Activated naive CD8-positive, alpha-beta T cell (primary cell): ENCODE measurements around the gene CDHR3.

Experiments used
- H3K27ac Mint-ChIP-seq: one replicate; pipeline ENCODE4 v1.8.0; 2021; ENCODE audit warnings: mixed read lengths
- H3K27me3 Mint-ChIP-seq: one replicate; pipeline ENCODE4 v1.8.0; 2021; ENCODE audit warnings: mixed read lengths
- H3K36me3 Mint-ChIP-seq: one replicate; pipeline ENCODE4 v1.8.0; 2021; ENCODE audit warnings: mixed read lengths
- H3K4me1 Mint-ChIP-seq: one replicate; pipeline ENCODE4 v1.8.0; 2021; ENCODE audit warnings: low read depth, mixed read lengths
- H3K4me3 Mint-ChIP-seq: one replicate; pipeline ENCODE4 v1.8.0; 2021; ENCODE audit warnings: mild to moderate bottlenecking, mixed read lengths
- H3K9me3 Mint-ChIP-seq: one replicate; pipeline ENCODE4 v1.8.0; 2021; ENCODE audit warnings: low read depth, mixed read lengths

Gene CDHR3

DNA sequence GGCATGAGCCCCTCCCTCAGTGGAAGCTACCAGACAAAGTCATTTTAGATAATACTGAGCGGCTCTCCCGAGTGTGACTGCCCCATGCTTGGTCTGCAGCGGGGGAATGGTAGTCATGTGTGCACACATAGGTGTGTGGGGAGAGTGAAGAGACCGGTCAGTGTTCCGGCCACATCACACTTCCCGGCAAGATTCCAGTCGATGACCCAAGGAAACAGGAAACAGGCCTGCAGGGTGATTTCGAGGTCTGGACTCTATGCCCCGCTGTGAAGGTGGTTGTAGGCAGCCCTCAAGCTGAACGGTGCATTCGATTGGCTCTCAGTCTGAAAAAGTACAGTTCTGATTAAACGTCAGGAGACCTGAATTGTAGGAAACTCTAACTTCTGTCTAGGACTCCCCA is 75.9 kb downstream of the CDHR3 start:
- Mint-ChIP-seq H3K27ac (no peak overlapping the region), H3K9me3 (no peaks in the 10 kb centered on the region), H3K4me3 (no peak overlapping the region), H3K4me1 (peaks cover 36% of the 10 kb centered on the region), H3K36me3 (no peaks in the 10 kb centered on the region), H3K27me3 (no peaks in the 10 kb centered on the region)

DNA sequence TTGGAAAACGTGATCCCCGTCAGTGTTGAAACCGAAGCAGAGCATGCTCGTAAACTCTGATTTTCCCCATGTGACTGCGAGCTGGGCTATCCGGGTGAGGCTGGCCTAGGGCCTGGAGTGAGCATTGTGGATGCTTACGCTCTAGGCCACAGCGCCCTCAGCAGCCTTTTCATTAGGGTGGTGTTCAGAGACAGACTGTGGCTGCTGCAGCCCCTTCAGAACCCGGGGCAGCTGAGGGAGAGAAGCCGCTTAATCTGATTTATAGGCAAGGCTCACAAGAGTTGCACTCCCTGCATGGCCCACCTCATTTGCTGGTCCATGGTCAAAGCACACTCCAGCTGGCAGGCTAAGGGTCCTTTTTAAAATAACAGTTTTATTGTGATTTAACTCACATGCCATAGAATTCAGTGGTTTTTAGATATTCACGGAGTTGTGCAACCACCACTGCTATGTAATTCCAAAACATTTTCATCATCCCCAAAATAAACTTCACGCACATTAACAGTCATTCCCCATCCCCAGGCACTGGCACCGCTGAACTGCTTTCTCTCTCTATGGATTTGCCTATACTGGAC is 76.5 kb downstream of the CDHR3 start:
- no peaks in the 10 kb centered on the region for H3K27me3 Mint-ChIP-seq

DNA sequence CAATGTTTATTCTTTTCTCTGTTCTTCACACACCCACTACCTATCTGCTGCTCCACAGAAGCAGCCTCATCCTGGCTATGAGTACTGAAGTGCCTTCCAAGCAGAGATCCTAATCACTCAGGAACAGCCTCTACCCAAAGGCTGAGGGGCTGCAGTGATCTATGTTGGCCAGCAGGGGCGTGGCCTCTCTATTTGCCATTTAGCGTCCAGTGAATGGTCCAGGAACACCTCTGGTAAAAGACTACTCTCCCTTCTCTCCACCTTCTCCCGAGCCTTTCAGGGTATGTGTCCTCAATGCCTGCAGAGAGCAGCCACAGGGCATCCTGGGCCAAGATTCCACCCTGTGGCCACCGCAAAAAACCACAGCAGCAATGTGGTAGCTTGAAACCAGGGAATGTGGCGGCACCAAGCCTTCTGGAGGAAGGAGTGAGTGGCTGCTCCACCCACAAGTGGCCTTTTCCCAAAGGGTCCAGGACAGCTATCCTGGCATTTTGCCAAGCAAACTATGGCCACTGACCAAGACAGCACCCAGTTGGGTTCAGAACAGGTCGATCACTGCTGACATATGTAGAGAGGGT is 78.2 kb downstream of the CDHR3 start:
- H3K4me1 Mint-ChIP-seq: peaks cover 36% of the 10 kb centered on the region
- peak overlapping the region; percentile 50 for H3K27ac Mint-ChIP-seq

More for the DNA sequence above, 76.5 kb downstream of the CDHR3 start:
- Mint-ChIP-seq H3K4me3 (no peak overlapping the region), H3K4me1 (peaks cover 36% of the 10 kb centered on the region), H3K27ac (no peak overlapping the region), H3K36me3 (no peaks in the 10 kb centered on the region), H3K9me3 (no peaks in the 10 kb centered on the region)

DNA sequence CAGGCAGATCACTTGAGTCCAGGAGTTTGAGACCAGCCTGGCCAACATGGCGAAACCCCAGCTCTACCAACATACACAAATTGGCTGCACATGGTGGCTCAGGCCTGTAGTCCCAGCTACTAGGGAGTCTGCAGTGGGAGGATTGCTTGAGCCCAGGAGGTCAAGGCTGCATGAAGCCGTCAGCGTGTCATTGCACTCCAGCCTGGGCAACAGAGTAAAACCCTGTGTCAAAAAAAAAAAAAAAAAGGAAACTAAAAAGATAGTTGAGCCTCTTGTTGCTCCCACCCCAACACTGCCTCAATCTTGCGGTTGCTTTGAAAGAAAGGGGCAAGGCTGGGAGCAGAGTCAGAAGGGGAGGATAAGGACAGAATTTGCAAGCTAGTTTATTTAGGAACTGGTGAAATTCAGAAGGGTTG is 79.1 kb downstream of the CDHR3 start:
- Mint-ChIP-seq H3K27ac (peak overlapping the region; percentile 72), H3K4me1 (peaks cover 36% of the 10 kb centered on the region), H3K36me3 (no peaks in the 10 kb centered on the region), H3K4me3 (peak overlapping the region; percentile 64), H3K9me3 (no peaks in the 10 kb centered on the region), H3K27me3 (no peaks in the 10 kb centered on the region)

More for the DNA sequence above, 78.2 kb downstream of the CDHR3 start:
- no peaks in the 10 kb centered on the region for H3K36me3 Mint-ChIP-seq
- peak overlapping the region; percentile 2 for H3K4me3 Mint-ChIP-seq
- H3K9me3 Mint-ChIP-seq: no peaks in the 10 kb centered on the region
- H3K27me3 Mint-ChIP-seq: no peaks in the 10 kb centered on the region

DNA sequence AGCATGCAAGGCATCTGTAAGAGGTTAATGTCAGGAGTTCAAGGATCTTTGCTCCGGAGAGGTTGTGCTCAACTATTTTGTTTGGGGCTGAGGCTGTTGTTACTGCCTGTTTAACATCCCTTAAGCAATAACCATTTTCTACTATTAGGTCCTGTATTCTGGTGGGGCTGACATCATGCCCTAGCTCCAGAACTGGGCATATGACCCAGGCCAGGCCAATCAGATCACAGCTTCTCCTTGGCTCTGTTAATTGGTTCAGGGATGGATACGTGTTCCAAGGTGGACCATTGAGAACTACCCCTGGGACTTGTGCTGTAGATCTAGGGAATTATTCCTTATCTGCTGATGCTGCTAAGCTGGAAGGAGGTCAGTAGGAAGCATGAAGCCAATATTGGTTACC is 82.1 kb downstream of the CDHR3 start:
- Mint-ChIP-seq H3K27ac (no peak overlapping the region), H3K36me3 (no peaks in the 10 kb centered on the region), H3K9me3 (no peaks in the 10 kb centered on the region), H3K4me1 (peaks cover 29% of the 10 kb centered on the region), H3K4me3 (no peak overlapping the region), H3K27me3 (no peaks in the 10 kb centered on the region)

DNA sequence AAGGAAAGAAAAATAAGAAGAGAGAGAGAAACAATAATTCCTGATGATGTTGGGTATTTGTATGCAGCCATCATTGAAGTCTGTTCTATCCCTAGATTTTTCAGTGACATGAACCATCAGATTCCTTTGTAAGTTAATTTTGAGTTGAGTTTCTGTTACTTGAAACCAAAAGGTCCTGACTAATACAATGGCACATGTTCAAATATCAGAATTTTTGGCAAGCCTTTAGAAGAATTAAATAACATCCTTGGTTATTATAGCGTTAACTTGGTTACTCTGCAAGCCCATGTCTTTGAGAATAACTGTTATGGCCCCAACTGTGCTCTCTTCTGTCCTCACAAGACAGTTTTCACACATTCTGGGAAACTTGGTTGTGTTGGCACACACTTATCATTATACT is 82.5 kb downstream of the CDHR3 start:
- no peak overlapping the region for H3K4me3 Mint-ChIP-seq
- H3K4me1 Mint-ChIP-seq: peaks cover 24% of the 10 kb centered on the region
- H3K36me3 Mint-ChIP-seq: no peaks in the 10 kb centered on the region
- H3K9me3 Mint-ChIP-seq: no peaks in the 10 kb centered on the region
- no peak overlapping the region for H3K27ac Mint-ChIP-seq
- no peaks in the 10 kb centered on the region for H3K27me3 Mint-ChIP-seq

DNA sequence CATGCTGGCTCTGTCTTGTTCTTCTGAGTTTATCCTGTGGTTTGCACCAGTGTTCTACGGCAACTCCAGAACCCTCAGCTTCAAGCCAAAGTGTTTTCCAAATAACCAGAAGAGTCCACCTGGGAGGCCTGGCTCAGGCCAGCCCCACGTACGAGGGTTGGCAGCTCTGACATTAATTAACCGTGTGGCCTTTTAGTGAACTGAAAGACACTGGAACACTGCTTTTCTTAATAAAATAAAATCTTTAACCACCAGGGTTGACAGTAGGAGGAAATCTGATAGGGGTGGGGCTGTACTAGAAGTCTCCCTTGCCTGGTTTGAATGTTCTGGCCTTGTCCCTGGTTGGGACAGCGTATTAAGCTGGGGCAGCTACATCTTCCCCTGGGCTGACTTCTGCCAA is 84.1 kb downstream of the CDHR3 start:
- H3K4me1 Mint-ChIP-seq: peaks cover 8% of the 10 kb centered on the region
- no peaks in the 10 kb centered on the region for H3K27me3 Mint-ChIP-seq
- no peak overlapping the region for H3K27ac Mint-ChIP-seq
- no peaks in the 10 kb centered on the region for H3K9me3 Mint-ChIP-seq
- H3K36me3 Mint-ChIP-seq: no peaks in the 10 kb centered on the region
- no peak overlapping the region for H3K4me3 Mint-ChIP-seq

DNA sequence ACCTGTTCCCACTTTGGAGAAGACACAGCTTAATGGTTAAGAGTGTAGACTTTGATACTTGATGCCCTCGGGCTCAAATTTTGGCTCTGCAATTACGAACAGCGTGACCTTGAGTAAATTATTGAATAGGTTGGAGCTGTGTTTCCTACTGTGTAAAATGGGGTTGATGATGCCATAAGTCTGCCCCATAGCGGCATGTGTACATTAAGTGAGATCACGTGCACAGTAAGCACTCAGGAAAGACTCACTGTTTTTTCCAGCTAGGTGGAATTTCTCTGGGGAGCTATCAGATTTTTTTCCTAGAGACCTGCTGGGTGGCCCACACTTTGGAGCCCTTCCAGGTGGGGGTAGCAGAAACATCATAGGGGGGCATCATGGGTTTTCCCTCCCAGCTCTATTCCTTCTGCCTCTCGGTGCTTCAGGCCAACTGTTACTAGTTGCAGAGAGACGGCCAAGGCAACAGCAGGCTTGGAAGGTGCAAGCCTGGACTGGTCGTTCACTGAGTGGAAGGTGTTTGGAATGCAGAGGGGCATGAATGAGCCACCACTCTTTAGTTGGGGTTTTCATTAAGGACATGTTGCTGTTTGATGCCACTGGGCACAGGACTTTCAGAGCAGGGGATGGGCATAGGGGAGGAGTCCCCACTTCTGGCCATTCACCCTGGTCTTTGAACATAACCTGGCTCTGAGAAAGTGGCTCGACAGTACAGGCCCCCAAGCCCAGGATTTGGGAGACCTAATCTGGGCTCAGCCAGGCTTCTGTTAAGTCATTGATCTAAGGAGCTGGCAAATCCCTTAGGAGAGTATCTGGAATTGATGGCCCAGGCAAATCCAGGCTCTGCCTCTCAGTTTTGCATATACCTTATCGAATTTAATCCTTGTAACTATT is 85.0 kb downstream of the CDHR3 start:
- no peaks in the 10 kb centered on the region for H3K36me3 Mint-ChIP-seq
- H3K27me3 Mint-ChIP-seq: no peaks in the 10 kb centered on the region
- H3K27ac Mint-ChIP-seq: no peak overlapping the region
- H3K4me3 Mint-ChIP-seq: no peak overlapping the region
- no peaks in the 10 kb centered on the region for H3K4me1 Mint-ChIP-seq
- H3K9me3 Mint-ChIP-seq: no peaks in the 10 kb centered on the region

DNA sequence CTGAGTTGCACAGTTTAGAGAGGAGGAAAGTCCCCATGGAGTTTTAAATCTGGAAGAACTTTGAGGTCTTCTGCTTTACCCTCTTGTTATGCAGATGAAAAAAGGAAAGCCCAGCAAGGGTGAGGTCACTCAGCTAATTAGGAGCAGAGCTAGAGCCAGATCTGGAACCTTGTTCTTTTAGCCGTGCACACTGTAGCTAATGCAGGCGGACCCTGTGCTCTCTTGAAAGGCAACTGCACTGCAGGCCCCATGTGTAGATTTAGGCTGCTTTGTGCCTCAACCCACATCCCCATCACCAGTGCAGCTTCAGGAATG is 85.6 kb downstream of the CDHR3 start:
- Mint-ChIP-seq H3K4me3 (no peak overlapping the region), H3K4me1 (no peaks in the 10 kb centered on the region), H3K27ac (no peak overlapping the region), H3K36me3 (no peaks in the 10 kb centered on the region), H3K9me3 (no peaks in the 10 kb centered on the region), H3K27me3 (no peaks in the 10 kb centered on the region)

DNA sequence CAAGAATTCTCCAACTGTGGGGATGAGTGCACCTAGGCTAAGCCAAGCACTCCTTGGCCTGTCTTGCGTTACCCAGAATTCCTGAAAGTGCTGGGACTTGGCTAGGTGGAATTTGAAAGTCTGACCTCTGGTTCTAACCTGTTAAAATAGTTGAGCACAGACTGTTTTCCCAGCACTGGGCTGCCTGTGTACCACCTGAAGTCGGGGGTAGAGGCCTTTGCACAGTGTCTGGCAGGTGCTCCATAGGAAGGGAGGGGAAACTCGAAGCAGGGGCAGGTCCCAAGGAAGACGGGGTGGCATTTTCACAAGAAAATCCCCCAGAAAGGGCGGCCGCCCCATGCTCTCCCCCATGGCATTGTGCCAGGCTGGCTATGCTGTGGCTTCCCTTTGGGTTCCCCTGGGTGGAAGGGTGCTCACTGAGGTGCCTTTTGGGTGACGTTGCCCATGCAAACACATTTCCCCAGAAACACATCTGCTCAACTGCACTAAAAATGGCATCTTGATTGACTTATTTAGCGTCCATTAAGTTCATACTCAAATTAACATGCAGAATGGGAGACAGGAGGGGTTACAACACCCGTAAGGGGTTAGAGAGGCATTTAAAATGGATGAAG is 86.2 kb downstream of the CDHR3 start:
- Mint-ChIP-seq H3K27ac (no peak overlapping the region), H3K4me3 (no peak overlapping the region)

DNA sequence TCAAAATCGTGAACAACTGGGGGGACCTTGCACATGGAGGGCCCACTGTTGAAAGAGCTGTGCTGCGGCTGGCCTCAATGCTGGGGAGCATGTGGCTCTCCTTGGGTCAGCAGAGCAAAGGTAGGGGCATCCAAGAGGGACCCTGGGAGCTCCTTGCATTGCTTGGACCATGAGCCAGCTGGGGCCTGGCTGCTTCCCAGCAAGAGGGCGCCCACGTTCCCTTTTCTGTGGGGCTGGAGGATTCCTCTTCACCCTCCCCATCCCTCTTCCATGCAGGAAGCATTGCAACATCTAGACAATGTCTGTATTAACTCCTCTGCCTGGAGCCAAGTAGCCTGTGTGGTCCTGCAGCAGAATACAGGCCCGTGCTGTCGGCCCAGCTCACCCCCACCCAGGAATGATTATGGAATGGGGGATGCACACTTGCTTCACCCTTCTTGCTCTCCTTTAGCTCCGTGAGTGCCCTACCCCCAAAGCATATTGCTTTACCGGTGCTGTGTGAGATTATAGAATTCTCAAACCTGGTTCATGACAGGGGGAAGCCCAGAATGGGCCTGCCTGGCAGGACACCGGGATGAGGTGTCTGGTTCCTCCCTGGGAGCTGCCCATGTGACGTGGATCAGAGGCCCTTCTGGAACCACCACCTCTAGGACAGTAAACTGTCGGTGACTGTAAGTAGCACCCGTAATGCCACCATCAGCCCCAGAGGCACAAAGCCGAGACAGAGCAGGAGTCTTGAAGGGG is 87.1 kb downstream of the CDHR3 start:
- Mint-ChIP-seq H3K36me3 (no peaks in the 10 kb centered on the region), H3K4me1 (no peaks in the 10 kb centered on the region), H3K9me3 (no peaks in the 10 kb centered on the region), H3K27me3 (no peaks in the 10 kb centered on the region), H3K27ac (no peak overlapping the region), H3K4me3 (no peak overlapping the region)

More for the DNA sequence above, 86.2 kb downstream of the CDHR3 start:
- H3K9me3 Mint-ChIP-seq: no peaks in the 10 kb centered on the region
- no peaks in the 10 kb centered on the region for H3K36me3 Mint-ChIP-seq
- no peaks in the 10 kb centered on the region for H3K27me3 Mint-ChIP-seq
- no peaks in the 10 kb centered on the region for H3K4me1 Mint-ChIP-seq

DNA sequence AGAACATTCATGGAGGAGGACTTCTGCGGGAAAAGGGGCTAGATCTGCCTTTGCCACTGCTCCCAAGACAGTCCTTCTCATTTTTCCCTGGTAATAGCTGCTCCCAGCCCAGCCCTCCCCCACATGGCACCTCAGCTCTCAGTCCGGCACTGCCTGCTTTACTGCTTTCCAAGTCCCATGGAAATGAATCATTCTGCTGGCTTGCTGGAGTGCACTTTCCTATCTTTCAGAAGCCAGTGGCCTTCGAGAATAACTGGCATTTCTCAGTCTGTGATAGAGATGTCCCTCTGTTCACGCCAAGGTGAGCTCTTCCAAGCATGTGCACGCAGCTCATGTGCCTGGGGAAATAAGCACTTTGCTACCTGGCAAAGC is 87.7 kb downstream of the CDHR3 start:
- no peaks in the 10 kb centered on the region for H3K9me3 Mint-ChIP-seq

DNA sequence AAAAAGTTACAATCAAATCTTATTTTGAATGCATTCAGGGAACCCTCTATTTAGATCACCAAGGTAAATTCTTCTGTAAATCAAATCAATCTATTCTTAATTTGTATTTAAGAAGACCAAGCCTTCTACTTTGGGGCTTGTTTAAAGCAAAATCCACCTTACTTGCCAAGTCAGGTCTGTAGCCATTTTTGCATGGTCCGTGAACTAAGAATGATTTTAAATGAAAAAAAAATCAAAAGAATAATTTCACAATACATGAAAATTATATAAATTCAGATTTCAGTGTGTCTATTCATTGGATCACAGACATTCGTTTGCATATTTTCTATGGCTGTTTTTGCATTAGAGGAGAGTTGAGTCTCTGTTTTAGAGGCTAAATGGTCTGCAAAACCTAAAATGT is 89.6 kb downstream of the CDHR3 start:
- no peaks in the 10 kb centered on the region for H3K9me3 Mint-ChIP-seq
- H3K4me1 Mint-ChIP-seq: peaks cover 11% of the 10 kb centered on the region
- no peaks in the 10 kb centered on the region for H3K27me3 Mint-ChIP-seq
- no peak overlapping the region for H3K27ac Mint-ChIP-seq
- no peak overlapping the region for H3K4me3 Mint-ChIP-seq
- H3K36me3 Mint-ChIP-seq: no peaks in the 10 kb centered on the region

More for the DNA sequence above, 87.7 kb downstream of the CDHR3 start:
- H3K27ac Mint-ChIP-seq: no peak overlapping the region
- H3K27me3 Mint-ChIP-seq: no peaks in the 10 kb centered on the region
- no peaks in the 10 kb centered on the region for H3K36me3 Mint-ChIP-seq
- H3K4me3 Mint-ChIP-seq: no peak overlapping the region
- H3K4me1 Mint-ChIP-seq: no peaks in the 10 kb centered on the region

DNA sequence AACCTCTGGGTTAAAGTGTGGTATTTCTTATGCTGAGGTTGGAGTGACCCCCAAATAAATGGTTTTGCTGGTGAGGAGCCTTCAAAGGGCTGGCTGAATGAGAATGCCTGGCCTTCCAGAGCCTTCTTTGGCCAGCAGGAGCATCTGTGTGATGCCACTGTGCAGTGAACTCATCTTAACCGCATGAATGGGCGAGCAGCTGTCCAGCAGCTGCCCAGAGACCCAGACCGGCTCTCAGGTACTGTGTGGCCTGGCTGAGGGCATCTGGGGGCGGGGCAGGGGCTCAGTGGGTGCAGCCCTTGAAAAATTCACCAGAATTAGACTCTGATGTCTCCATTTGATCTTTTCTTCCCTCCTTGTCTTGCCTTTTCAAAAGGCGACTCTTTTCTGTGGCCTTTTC is 90.0 kb downstream of the CDHR3 start:
- H3K27ac Mint-ChIP-seq: no peak overlapping the region
- H3K36me3 Mint-ChIP-seq: no peaks in the 10 kb centered on the region
- H3K4me3 Mint-ChIP-seq: no peak overlapping the region
- H3K4me1 Mint-ChIP-seq: peaks cover 15% of the 10 kb centered on the region
- H3K9me3 Mint-ChIP-seq: no peaks in the 10 kb centered on the region
- H3K27me3 Mint-ChIP-seq: no peaks in the 10 kb centered on the region
